Keratinocyte (primary cell): ENCODE measurements around the gene PWWP2B. TPM values are rescaled to one million over a fixed set of nuclear protein-coding genes. Genes with fewer than 3 reads are reported as not detected.
A peak's percentile ranks its signal among the peaks of the same experiment; 100 is the strongest.

Source experiments
- DNase-seq: peaks from one replicate; pipeline ENCODE4 v3.0.0-alpha.2; 2011; ENCODE audit warnings: low read depth, missing footprints, low spot score
- FAIRE-seq: peaks from 2 replicates; lab custom pipeline; 2011; peaks lifted over from hg19 to GRCh38; lab: Jason Lieb, UNC
- H2AFZ ChIP-seq: 2 replicates; pipeline ENCODE4 v1.6.0; 2012; ENCODE audit warnings: low read length, control low read depth, inconsistent platforms; ENCODE audit not compliant: control insufficient read depth
- H3K27ac ChIP-seq: 2 replicates; pipeline ENCODE4 v1.5.1; 2011; ENCODE audit warnings: low read length; ENCODE audit not compliant: control insufficient read depth, insufficient read depth
- H3K27me3 ChIP-seq: 3 replicates; pipeline ENCODE4 v1.6.0; 2011; ENCODE audit warnings: low read length; ENCODE audit not compliant: control insufficient read depth, insufficient read depth; ENCODE audit errors: extremely low read depth
- H3K36me3 ChIP-seq, 2 experiments: 2 replicates in 1 of 2; 3 replicates in 1 of 2; pipeline ENCODE4 v1.5.1; 2011; ENCODE audit warnings: low read length in 2 of 2, mild to moderate bottlenecking in 1 of 2; ENCODE audit not compliant: control insufficient read depth in 2 of 2, insufficient read depth in 2 of 2; ENCODE audit errors: extremely low read depth in 1 of 2
- H3K4me1 ChIP-seq: 3 replicates; pipeline ENCODE4 v1.5.1; 2011; ENCODE audit warnings: low read length; ENCODE audit not compliant: control insufficient read depth, insufficient read depth; ENCODE audit errors: extremely low read depth
- H3K4me2 ChIP-seq: 3 replicates; pipeline ENCODE4 v1.6.0; 2011; ENCODE audit warnings: low read depth, low read length; ENCODE audit not compliant: control insufficient read depth, insufficient read depth; ENCODE audit errors: extremely low read depth
- H3K4me3 ChIP-seq, 3 experiments: fragments of 200-600 bp in 1 of 3; sonication (generic) in 1 of 3; 2 replicates in 2 of 3; 3 replicates in 1 of 3; pipeline ENCODE4 v1.5.1; 2011 to 2016; ENCODE audit warnings: low read length in 3 of 3, mild to moderate bottlenecking in 3 of 3, control low read depth in 2 of 3, inconsistent platforms in 1 of 3, low read depth in 1 of 3, mixed read lengths in 1 of 3, mixed run types in 1 of 3, moderate library complexity in 1 of 3; ENCODE audit not compliant: control insufficient read depth in 2 of 3, insufficient read depth in 2 of 3; ENCODE audit errors: extremely low read depth in 1 of 3
- H3K79me2 ChIP-seq: 2 replicates; pipeline ENCODE4 v1.6.0; 2012; ENCODE audit warnings: low read length; ENCODE audit not compliant: control insufficient read depth, insufficient read depth
- H3K9ac ChIP-seq: 3 replicates; pipeline ENCODE4 v1.6.0; 2011; ENCODE audit warnings: low read length; ENCODE audit not compliant: control insufficient read depth, insufficient read depth; ENCODE audit errors: extremely low read depth
- H3K9me1 ChIP-seq: 3 replicates; pipeline ENCODE4 v1.6.0; 2011; ENCODE audit warnings: low read length; ENCODE audit not compliant: control insufficient read depth, insufficient read depth; ENCODE audit errors: extremely low read depth
- H3K9me3 ChIP-seq: 2 replicates; pipeline ENCODE4 v1.5.1; 2012; ENCODE audit warnings: low read depth, low read length; ENCODE audit not compliant: control insufficient read depth
- H4K20me1 ChIP-seq: 3 replicates; pipeline ENCODE4 v1.6.0; 2011; ENCODE audit warnings: low read length; ENCODE audit not compliant: control insufficient read depth, insufficient read depth; ENCODE audit errors: extremely low read depth
- EZH2 ChIP-seq: IDR thresholded peaks from one replicate; pipeline ENCODE4 v1.6.1; 2012; ENCODE audit warnings: inconsistent platforms, mild to moderate bottlenecking, low read length, moderate library complexity
- dilution Hi-C: fragments of 300-500 bp; cut with MboI; formaldehyde crosslinking; loops from one replicate; pipeline ENCODE4 v1.7.0; 2020; ENCODE audit warnings: low sequenced_read_pairs; ENCODE audit not compliant: extremely low pct_ligation_motif_present
- polyA plus RNA-seq, 5 experiments: library from polyadenylated mRNA; depleted of rRNA in 3 of 5; stranded (reverse) in 3 of 5; stranded (forward) in 1 of 5; unstranded in 1 of 5; fragments of >200 nt; gene quantifications; 1 replicate in 1 of 5; 2 replicates in 3 of 5; 3 replicates in 1 of 5; pipeline versions ENCODE4 v1.2.1 to v1.2.3, GENCODE V29; 2011 to 2012; ENCODE audit warnings: missing spikeins in 2 of 5, low read depth in 1 of 5, low replicate concordance in 1 of 5
- TF ChIP-seq, protein P1 (sequence below), 3 experiments: IDR thresholded peaks in 1 of 3; conservative IDR thresholded peaks in 1 of 3; optimal IDR thresholded peaks in 1 of 3; 2 replicates in 2 of 3; 3 replicates in 1 of 3; pipeline versions ENCODE3 to v1.5.1; 2011; ENCODE audit warnings: low read length in 3 of 3, mild to moderate bottlenecking in 3 of 3, moderate library complexity in 2 of 3, control low read depth in 1 of 3, inconsistent platforms in 1 of 3; ENCODE audit not compliant: insufficient read depth in 2 of 3; ENCODE audit errors: extremely low read depth in 1 of 3

The PWWP2B gene
- polyA plus RNA-seq, 1 donor (not counting 4 experiments of a cell fraction or from before 2014, with no cell fraction given) = 3.1 TPM

DNA sequence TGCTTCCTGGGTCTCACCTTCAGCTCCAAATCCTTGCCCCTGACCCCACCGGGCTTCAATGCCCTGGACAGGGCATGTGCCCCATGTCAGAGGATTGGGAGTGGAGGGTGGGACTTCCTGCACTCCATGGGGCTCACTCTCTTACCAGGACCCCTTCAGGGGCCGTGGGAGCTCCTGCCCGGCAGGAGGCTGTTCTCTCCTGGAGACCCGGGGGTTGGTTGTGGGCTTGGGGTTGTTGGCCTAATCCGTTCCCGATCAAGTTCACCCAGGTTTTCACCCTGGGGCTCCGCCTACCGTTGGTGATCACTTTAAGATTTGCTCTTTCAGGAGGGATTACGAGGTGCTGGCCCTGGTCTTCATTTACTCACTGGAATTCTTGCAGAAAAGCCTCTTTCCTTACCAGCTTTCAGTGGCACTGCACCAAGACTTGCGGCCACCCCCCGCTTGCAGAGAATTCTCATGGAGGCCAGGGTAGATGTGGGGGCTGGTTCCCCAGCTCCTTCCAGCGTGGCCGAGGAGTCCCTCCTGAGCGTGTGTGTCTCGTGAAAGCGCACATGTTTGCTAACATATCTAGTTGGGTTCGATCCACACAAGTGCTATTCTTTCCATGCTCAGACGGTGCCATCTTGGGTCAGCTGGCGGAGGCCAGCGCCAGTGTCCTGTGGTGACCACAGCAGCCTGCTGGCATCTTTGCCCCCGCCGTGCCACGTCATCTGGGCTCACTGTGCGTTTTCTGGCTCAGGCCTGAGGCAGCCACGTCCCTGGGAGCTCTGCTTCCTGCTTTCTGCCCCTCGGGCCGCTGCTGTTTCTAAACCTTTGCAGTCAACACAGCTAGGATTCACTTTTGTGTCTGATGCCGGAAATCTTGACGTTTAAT is 15.6 kb downstream of the PWWP2B start:
- Histone ChIP-seq H3K79me2 (peaks cover 17% of the 10 kb centered on the region), H3K4me1 (peaks cover 44% of the 10 kb centered on the region), H3K9me1 (no peaks in the 10 kb centered on the region), H3K9ac (no peak overlapping the region), H3K9me3 (no peaks in the 10 kb centered on the region), H3K27ac (no peak overlapping the region), H2AFZ (no peak overlapping the region), H4K20me1 (no peaks in the 10 kb centered on the region), H3K36me3 (peaks cover 4 to 8% of the 10 kb centered on the region in 2 experiments), H3K4me2 (no peak overlapping the region), H3K27me3 (no peaks in the 10 kb centered on the region), H3K4me3 (no peak overlapping the region)
- DNase-seq = no peak
- dilution Hi-C loops = no loop called here
- TF ChIP-seq EZH2 = no peak
- TF ChIP-seq, protein P1, sequence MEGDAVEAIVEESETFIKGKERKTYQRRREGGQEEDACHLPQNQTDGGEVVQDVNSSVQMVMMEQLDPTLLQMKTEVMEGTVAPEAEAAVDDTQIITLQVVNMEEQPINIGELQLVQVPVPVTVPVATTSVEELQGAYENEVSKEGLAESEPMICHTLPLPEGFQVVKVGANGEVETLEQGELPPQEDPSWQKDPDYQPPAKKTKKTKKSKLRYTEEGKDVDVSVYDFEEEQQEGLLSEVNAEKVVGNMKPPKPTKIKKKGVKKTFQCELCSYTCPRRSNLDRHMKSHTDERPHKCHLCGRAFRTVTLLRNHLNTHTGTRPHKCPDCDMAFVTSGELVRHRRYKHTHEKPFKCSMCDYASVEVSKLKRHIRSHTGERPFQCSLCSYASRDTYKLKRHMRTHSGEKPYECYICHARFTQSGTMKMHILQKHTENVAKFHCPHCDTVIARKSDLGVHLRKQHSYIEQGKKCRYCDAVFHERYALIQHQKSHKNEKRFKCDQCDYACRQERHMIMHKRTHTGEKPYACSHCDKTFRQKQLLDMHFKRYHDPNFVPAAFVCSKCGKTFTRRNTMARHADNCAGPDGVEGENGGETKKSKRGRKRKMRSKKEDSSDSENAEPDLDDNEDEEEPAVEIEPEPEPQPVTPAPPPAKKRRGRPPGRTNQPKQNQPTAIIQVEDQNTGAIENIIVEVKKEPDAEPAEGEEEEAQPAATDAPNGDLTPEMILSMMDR (optimal IDR thresholded peaks at IDR 0.05 in 1 of 3, IDR thresholded peaks at IDR 0.05 in 1 of 3, conservative IDR thresholded peaks at IDR 0.05 in 1 of 3; ENCODE audit: extremely low read depth in 1 of 3, insufficient read depth in 2 of 3, low read length in 3 of 3) = no peak
- peak; percentile 72 for FAIRE-seq

DNA sequence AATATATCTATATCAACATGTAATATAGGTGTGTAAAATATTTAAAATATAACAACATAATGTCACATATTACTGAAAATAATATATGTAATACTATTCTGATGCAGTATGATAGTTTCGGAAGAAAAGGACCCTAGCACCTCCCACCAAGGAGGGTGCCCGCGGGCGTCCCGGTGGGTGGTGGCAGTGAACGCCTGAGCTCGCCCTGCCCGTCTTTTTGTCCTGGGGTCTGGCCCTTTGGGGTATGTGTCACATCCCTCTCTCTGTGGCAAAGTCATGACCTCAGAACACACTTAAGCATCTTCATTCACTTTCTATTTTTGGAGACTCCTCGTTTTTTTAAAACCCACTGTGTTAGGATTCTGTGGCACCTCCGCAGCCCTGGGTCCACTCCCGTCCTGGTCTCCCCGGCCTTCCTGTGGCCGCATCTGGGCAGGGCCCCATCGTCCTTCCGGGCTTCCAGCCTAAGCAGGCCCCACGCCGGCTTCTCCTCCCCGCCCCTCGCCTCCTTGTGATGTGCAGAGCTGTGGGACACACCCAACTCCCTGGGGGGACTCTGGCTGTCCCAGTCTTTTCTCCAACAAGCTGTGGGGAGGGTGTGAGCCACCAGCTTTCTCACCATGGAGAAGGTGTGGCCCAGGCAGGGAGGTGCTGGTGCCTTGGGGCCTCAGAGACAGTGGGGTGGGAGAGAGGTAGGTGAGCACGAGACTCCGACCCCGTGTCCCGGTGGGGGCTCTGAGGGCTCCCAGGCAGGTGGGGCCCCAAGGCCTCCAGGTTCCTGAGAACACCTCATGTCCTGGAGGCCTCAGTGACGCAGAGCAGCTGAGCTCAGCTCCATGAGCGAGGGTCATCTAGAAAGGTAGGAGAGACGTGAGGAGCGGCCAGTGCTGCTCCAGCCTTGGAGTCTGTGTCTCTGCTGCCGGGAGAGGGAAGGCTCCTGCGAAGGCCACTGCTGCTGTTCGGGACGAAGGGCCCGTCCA is 16.5 kb downstream of the PWWP2B start:
- peak overlapping the region; percentile 62 for H3K4me2 ChIP-seq
- FAIRE-seq = no peak

More for the DNA sequence above, 16.5 kb downstream of the PWWP2B start:
- dilution Hi-C loops = no loop called here
- Histone ChIP-seq H2AFZ (no peak overlapping the region), H3K9me3 (no peaks in the 10 kb centered on the region), H3K27me3 (no peaks in the 10 kb centered on the region), H3K9me1 (no peaks in the 10 kb centered on the region), H3K9ac (peak overlapping the region; percentile 60), H4K20me1 (no peaks in the 10 kb centered on the region), H3K27ac (peak overlapping the region; percentile 36), H3K4me1 (peaks cover 38% of the 10 kb centered on the region), H3K79me2 (peaks cover 17% of the 10 kb centered on the region), H3K4me3 (no peak overlapping the region), H3K36me3 (peaks cover 3 to 8% of the 10 kb centered on the region in 2 experiments)
- TF ChIP-seq, protein P1 (optimal IDR thresholded peaks at IDR 0.05 in 1 of 3, IDR thresholded peaks at IDR 0.05 in 1 of 3, conservative IDR thresholded peaks at IDR 0.05 in 1 of 3; ENCODE audit: extremely low read depth in 1 of 3, insufficient read depth in 2 of 3, low read length in 3 of 3) = no peak
- TF ChIP-seq EZH2 = no peak
- no peak for DNase-seq
